Left ventricle myocardium superior (tissue), 1 donor: Measurements from ENCODE around the gene NAXE. TPM values are rescaled to one million over a fixed set of nuclear protein-coding genes. Genes with fewer than 3 reads are reported as not detected.
"Not testable (repeated sequence)": the region's sequence is repeated elsewhere in the genome, so short reads cannot be mapped to it uniquely, and the experiment has no call there.

ENCODE experiments used
- ATAC-seq: fragments of 200-7000 bp; cut with Tn5 transposase; one replicate; pipeline ENCODE4 v1.9.1; 2020; ENCODE audit warnings: mild to moderate bottlenecking, moderate library complexity
- DNase-seq: peaks from one replicate; pipeline ENCODE4 v3.0.0-alpha.2; 2020
- intact Hi-C: fragments of 100-400 bp; cut with micrococcal nuclease; formaldehyde crosslinking; loops from one replicate; pipeline ENCODE4 v1.11.0; 2022
- long read RNA-seq: library from polyadenylated mRNA; unstranded; transcript quantifications from one replicate; pipeline ENCODE4 v2.0.0, GENCODE V29; 2021
- total RNA-seq: library from RNA; stranded (reverse); fragmentation: NEBNext Ultra II Directional; extraction: Animal tissue kit (Norgen Biotek cat#: 25700); gene quantifications from one replicate; pipeline ENCODE4 v1.2.1, GENCODE V29; 2021
- donor health status: DM: no; HTN: yes; CAD: no; lungs with severe emphysema.

The NAXE gene
- 123 TPM for total RNA-seq
- long read RNA-seq, transcript NAXE-203 (6 exons, 1,125 nt), result major isoform, 133 of 164 reads
- long read RNA-seq, partial matches to known transcripts, result 17 of 164 reads
- long read RNA-seq, other reads (novel, unspliced or antisense), result 11 of 164 reads

- peak; percentile 85 for DNase-seq
- peak; percentile 98 for ATAC-seq
- intact Hi-C loops, result no loop called here
Measured at GRCh38 chr1:156591432-156592157, at the start of gene NAXE. Gene NAXE, plus strand, starts transcription at chr1:156591776. Its CDS starts 29 bp downstream, at chr1:156591805.

- DNase-seq (no peak), ATAC-seq (no peak)
- intact Hi-C loops, result no loop called here
Measured at GRCh38 chr1:156543066-156543465, 48.5 kb upstream of the NAXE start.

- intact Hi-C loops, result no loop called here
- DNase-seq (no peak), ATAC-seq (no peak)
Measured at GRCh38 chr1:156544592-156545102, 46.9 kb upstream of the NAXE start.

GRCh38 chr1:156546267-156546666 lies 45.3 kb upstream of the NAXE start:
- DNase-seq (no peak), ATAC-seq (no peak)
- intact Hi-C loops, result no loop called here

- ATAC-seq, result no peak
- intact Hi-C loops, result no loop called here
Measured at GRCh38 chr1:156547434-156547833, 44.1 kb upstream of the NAXE start.

GRCh38 chr1:156547982-156548381 lies 43.6 kb upstream of the NAXE start:
- ATAC-seq, result no peak
- no peak for DNase-seq
- intact Hi-C loops, result no loop called here

More at GRCh38 chr1:156547434-156547833, 44.1 kb upstream of the NAXE start:
- DNase-seq, result no peak

GRCh38 chr1:156549390-156549789 lies 42.2 kb upstream of the NAXE start:
- ATAC-seq (peak; percentile 15), DNase-seq (no peak)
- intact Hi-C loops, result no loop called here

GRCh38 chr1:156549831-156550230 lies 41.7 kb upstream of the NAXE start:
- intact Hi-C loops, result no loop called here
- no peak for DNase-seq
- no peak for ATAC-seq

GRCh38 chr1:156550346-156550745 lies 41.2 kb upstream of the NAXE start:
- ATAC-seq, result peak; percentile 89
- intact Hi-C loops, result no loop called here
- peak; percentile 78 for DNase-seq

- ATAC-seq, result no peak
- intact Hi-C loops, result no loop called here
- DNase-seq, result no peak
Measured at GRCh38 chr1:156551066-156551643, 40.4 kb upstream of the NAXE start.

GRCh38 chr1:156551869-156552268 lies 39.7 kb upstream of the NAXE start:
- ATAC-seq, result no peak
- intact Hi-C loops, result no loop called here
- DNase-seq, result no peak

- DNase-seq (no peak), ATAC-seq (no peak)
- intact Hi-C loops, result no loop called here
Measured at GRCh38 chr1:156552518-156552917, 39.1 kb upstream of the NAXE start.

- DNase-seq, result peak; percentile 45
- ATAC-seq, result peak; percentile 50
- intact Hi-C loops, result not testable (repeated sequence)
Measured at GRCh38 chr1:156552937-156553336, 38.6 kb upstream of the NAXE start.

- ATAC-seq, result peak; percentile 38
- intact Hi-C loops, result no loop called here
- peak; percentile 47 for DNase-seq
Measured at GRCh38 chr1:156553860-156554485, 37.6 kb upstream of the NAXE start.

- ATAC-seq (no peak), DNase-seq (no peak)
- intact Hi-C loops, result no loop called here
Measured at GRCh38 chr1:156554971-156555370, 36.6 kb upstream of the NAXE start.

- ATAC-seq (no peak), DNase-seq (no peak)
- intact Hi-C loops, result no loop called here
Measured at GRCh38 chr1:156555715-156556114, 35.9 kb upstream of the NAXE start.

GRCh38 chr1:156556354-156556753 lies 35.2 kb upstream of the NAXE start:
- DNase-seq (no peak), ATAC-seq (no peak)
- intact Hi-C loops, result no loop called here

GRCh38 chr1:156559086-156559796 lies 32.3 kb upstream of the NAXE start:
- intact Hi-C loops, result no loop called here
- DNase-seq, result no peak
- no peak for ATAC-seq

- intact Hi-C loops, result no loop called here
- no peak for ATAC-seq
- DNase-seq, result no peak
Measured at GRCh38 chr1:156559797-156560385, 31.7 kb upstream of the NAXE start.
